Measurements from ENCODE around the gene OR4D11. TPM values are rescaled to one million over a fixed set of nuclear protein-coding genes. Genes with fewer than 3 reads are reported as not detected.

The OR4D11 gene
- total RNA-seq = not detected
- polyA plus RNA-seq = not detected

DNA sequence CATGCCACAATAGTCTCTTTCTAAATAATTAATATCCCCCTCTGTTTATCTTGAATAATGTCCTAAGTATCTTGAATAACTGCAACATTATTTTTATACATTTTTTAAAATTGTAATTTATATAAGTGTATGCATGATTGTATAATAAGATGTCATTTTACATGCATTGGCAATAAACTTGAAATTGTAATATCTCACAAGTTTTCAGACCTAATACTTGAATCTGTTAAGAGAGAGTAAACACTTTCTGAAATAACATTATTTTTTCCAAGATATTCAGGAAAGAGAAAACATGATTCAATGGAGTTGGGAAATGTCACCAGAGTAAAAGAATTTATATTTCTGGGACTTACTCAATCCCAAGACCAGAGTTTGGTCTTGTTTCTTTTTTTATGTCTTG is at the start of gene OR4D11:
Gene OR4D11 (plus strand): TSS at position 301 of the 400 bp plus-strand sequence. CDS start 0 bp downstream, at position 301.
- intact Hi-C loops (cut with micrococcal nuclease) = no loop called here
- peak within 1 kb of the TSS in 1 of 8 donors; percentile 7 for H3K4me3 Mint-ChIP-seq
- ChIA-PET CTCF (ENCODE audit: partially characterized antibody) (interaction anchor here (0.7 kb wide), 1 partner anchor 108 kb away, joined by 3 read pairs; no protein-coding TSS in a partner anchor), POLR2A (ENCODE audit: partially characterized antibody) (no interaction called here)
- H3K36me3 ChIP-seq (ENCODE audit: insufficient read depth, low read length) = no peaks in the 10 kb centered on the region
- H3K9me3 ChIP-seq (ENCODE audit: control insufficient read depth in 1 of 2, low read length in 2 of 2) = no peaks in the 10 kb centered on the region
- H3K36me3 Mint-ChIP-seq = no peaks in the 10 kb centered on the region
- no peak within 1 kb of the TSS for H3K4me3 ChIP-seq (ENCODE audit: low read length in 2 of 2)
- no peak within 1 kb of the TSS for H3K27ac Mint-ChIP-seq
- H3K4me1 ChIP-seq (ENCODE audit: insufficient read depth, low read length) = no peaks in the 10 kb centered on the region
- no peak for DNase-seq
- H3K4me1 Mint-ChIP-seq = peaks cover 0 to 2% (median 0%) of the 10 kb centered on the region in 4 donors
- peaks cover 13 to 15% of the 10 kb centered on the region in 2 donors for H3K27me3 Mint-ChIP-seq
- H3K9me3 Mint-ChIP-seq = peaks cover 0 to 2% (median 0%) of the 10 kb centered on the region in 8 donors
- H3K27me3 ChIP-seq (ENCODE audit: insufficient read depth, low read length) = no peaks in the 10 kb centered on the region
- H3K27ac ChIP-seq (ENCODE audit: low read depth, low read length) = no peak within 1 kb of the TSS

DNA sequence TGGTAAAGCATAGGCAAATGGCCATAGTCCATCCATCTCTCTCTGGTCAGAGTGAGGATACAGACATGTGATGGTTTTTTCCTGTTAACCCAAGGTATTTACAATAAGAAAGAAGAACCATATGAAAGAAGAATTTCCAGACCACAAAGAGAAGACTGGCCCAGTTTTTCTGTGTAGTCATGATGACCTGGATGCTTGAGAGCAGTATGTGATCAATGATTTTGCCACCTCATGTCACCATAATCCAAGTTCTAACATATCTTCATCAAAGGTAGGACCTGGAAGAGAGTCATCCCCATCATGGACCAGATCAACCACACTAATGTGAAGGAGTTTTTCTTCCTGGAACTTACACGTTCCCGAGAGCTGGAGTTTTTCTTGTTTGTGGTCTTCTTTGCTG is 46.7 kb upstream of the OR4D11 start, which contains the start of gene OR4D6:
Gene OR4D6 (plus strand): TSS at position 301 of the 400 bp plus-strand sequence. CDS start 0 bp downstream, at position 301.
- Mint-ChIP-seq H3K4me3 (no peak within 1 kb of the TSS), H3K4me1 (no peaks in the 10 kb centered on the region), H3K27ac (no peak within 1 kb of the TSS), H3K9me3 (peaks cover 0 to 2% (median 0%) of the 10 kb centered on the region in 8 donors), H3K27me3 (peaks cover 13 to 17% of the 10 kb centered on the region in 2 donors), H3K36me3 (no peaks in the 10 kb centered on the region)
- Histone ChIP-seq H3K9me3 (ENCODE audit: control insufficient read depth in 1 of 2, low read length in 2 of 2) (no peaks in the 10 kb centered on the region), H3K27me3 (ENCODE audit: insufficient read depth, low read length) (no peaks in the 10 kb centered on the region), H3K36me3 (ENCODE audit: insufficient read depth, low read length) (no peaks in the 10 kb centered on the region), H3K27ac (ENCODE audit: low read depth, low read length) (no peak within 1 kb of the TSS), H3K4me1 (ENCODE audit: insufficient read depth, low read length) (no peaks in the 10 kb centered on the region), H3K4me3 (ENCODE audit: low read length in 2 of 2) (no peak within 1 kb of the TSS)
- ChIA-PET CTCF (ENCODE audit: partially characterized antibody) (no interaction called here), POLR2A (ENCODE audit: partially characterized antibody) (no interaction called here)
- no peak for DNase-seq
- intact Hi-C loops (cut with micrococcal nuclease) = no loop called here

DNA sequence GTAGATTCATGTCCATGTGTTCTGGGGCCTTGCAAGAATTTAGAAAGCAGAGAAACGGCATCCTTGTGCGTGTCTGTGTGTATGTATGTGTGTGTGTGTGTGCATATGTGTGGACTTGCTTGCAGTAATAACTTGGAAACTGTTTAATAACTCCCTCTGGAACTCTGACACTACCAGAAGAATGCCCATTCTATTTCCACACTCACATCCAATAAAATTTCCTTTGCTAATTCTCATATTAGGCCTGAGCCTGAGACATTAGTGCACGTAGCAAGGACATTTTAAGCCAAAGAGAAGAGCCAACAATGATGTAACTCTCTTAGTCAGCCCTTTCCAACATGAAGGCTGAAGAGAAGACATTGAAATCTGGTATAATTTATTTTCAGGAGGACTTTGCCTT is 43.5 kb upstream of the OR4D11 start:
- Mint-ChIP-seq H3K27ac (no peak overlapping the region), H3K9me3 (peaks cover 0 to 2% (median 0%) of the 10 kb centered on the region in 8 donors), H3K4me1 (no peaks in the 10 kb centered on the region), H3K4me3 (no peak overlapping the region), H3K36me3 (no peaks in the 10 kb centered on the region), H3K27me3 (peaks cover 14 to 17% of the 10 kb centered on the region in 2 donors)
- no peaks in the 10 kb centered on the region for H3K36me3 ChIP-seq (ENCODE audit: insufficient read depth, low read length)
- H3K27me3 ChIP-seq (ENCODE audit: insufficient read depth, low read length) = no peaks in the 10 kb centered on the region
- H3K4me3 ChIP-seq (ENCODE audit: low read length in 2 of 2) = no peak overlapping the region
- no peak for DNase-seq
- ChIA-PET CTCF (ENCODE audit: partially characterized antibody) (no interaction called here), POLR2A (ENCODE audit: partially characterized antibody) (interaction anchor here (0.7 kb wide), 1 partner anchor 53 kb away, joined by 3 read pairs; no protein-coding TSS in a partner anchor)
- intact Hi-C loops (cut with micrococcal nuclease) = no loop called here
- no peaks in the 10 kb centered on the region for H3K9me3 ChIP-seq (ENCODE audit: control insufficient read depth in 1 of 2, low read length in 2 of 2)
- no peaks in the 10 kb centered on the region for H3K4me1 ChIP-seq (ENCODE audit: insufficient read depth, low read length)
- H3K27ac ChIP-seq (ENCODE audit: low read depth, low read length) = no peak overlapping the region

DNA sequence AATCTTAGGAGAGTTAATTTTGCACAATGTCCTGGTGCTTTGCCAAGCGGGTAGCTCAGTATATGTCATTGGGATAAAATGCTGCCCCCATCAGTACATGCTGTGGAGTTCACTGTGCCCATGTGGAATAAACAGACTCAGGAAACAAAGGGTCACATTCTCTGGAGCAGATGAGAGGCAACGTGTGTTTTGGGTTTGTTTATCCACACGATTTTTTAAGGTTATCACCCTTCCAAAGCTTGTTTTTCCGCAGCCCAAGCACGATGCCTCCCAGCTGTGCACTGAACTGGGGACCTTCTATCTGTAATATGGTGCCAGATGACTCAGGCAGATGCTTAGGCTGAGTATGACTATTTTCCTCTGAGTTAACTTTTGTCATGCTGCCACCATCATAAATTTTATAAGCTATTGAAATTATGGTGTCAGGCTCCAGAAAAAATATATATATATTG is 40.2 kb upstream of the OR4D11 start:
- POLR2A ChIA-PET (ENCODE audit: partially characterized antibody) = no interaction called here
- no peak overlapping the region for H3K4me3 ChIP-seq (ENCODE audit: low read length in 2 of 2)
- Mint-ChIP-seq H3K27me3 (peaks cover 6 to 20% of the 10 kb centered on the region in 2 donors), H3K4me3 (no peak overlapping the region), H3K36me3 (no peaks in the 10 kb centered on the region), H3K27ac (no peak overlapping the region), H3K4me1 (no peaks in the 10 kb centered on the region), H3K9me3 (peaks cover 0 to 2% (median 0%) of the 10 kb centered on the region in 8 donors)
- no peaks in the 10 kb centered on the region for H3K27me3 ChIP-seq (ENCODE audit: insufficient read depth, low read length)
- CTCF ChIA-PET (ENCODE audit: partially characterized antibody) = no interaction called here
- no peaks in the 10 kb centered on the region for H3K4me1 ChIP-seq (ENCODE audit: insufficient read depth, low read length)
- no peak for DNase-seq
- intact Hi-C loops (cut with micrococcal nuclease) = no loop called here
- no peaks in the 10 kb centered on the region for H3K9me3 ChIP-seq (ENCODE audit: control insufficient read depth in 1 of 2, low read length in 2 of 2)
- H3K27ac ChIP-seq (ENCODE audit: low read depth, low read length) = no peak overlapping the region
- H3K36me3 ChIP-seq (ENCODE audit: insufficient read depth, low read length) = no peaks in the 10 kb centered on the region

DNA sequence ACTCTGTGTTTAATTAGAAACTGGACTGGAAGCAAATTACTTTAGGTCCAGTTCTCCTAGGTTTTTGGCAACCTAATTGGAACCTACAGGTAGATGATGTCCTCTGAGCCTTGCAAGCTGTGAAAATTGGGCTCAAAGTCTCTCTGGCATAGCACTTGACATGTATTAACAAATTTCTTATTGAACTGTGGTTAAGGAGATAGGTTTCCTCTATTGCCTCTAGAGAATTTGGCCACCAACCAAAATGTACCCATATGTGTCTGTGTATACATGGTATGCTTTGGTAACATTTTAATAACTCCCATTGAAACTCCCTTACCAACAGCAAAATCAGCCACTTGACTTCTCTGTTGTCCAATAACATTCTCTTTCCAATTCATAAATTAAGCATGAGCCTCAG is 30.4 kb upstream of the OR4D11 start, which contains the start of gene OR4D10:
Gene OR4D10 (plus strand): TSS at position 301 of the 400 bp plus-strand sequence. CDS start 4,115 bp downstream, outside the sequence.
- no peaks in the 10 kb centered on the region for H3K4me1 ChIP-seq (ENCODE audit: insufficient read depth, low read length)
- DNase-seq = no peak
- H3K4me3 Mint-ChIP-seq = no peak within 1 kb of the TSS
- peaks cover 0 to 2% (median under 1%) of the 10 kb centered on the region in 4 donors for H3K4me1 Mint-ChIP-seq
- H3K9me3 ChIP-seq (ENCODE audit: control insufficient read depth in 1 of 2, low read length in 2 of 2) = no peaks in the 10 kb centered on the region
- H3K27me3 ChIP-seq (ENCODE audit: insufficient read depth, low read length) = no peaks in the 10 kb centered on the region
- H3K27ac Mint-ChIP-seq = no peak within 1 kb of the TSS
- ChIA-PET CTCF (ENCODE audit: partially characterized antibody) (no interaction called here), POLR2A (ENCODE audit: partially characterized antibody) (no interaction called here)
- no peak within 1 kb of the TSS for H3K4me3 ChIP-seq (ENCODE audit: low read length in 2 of 2)
- intact Hi-C loops (cut with micrococcal nuclease) = no loop called here
- H3K36me3 ChIP-seq (ENCODE audit: insufficient read depth, low read length) = no peaks in the 10 kb centered on the region
- H3K36me3 Mint-ChIP-seq = no peaks in the 10 kb centered on the region
- peaks cover 9 to 15% of the 10 kb centered on the region in 2 donors for H3K27me3 Mint-ChIP-seq
- H3K27ac ChIP-seq (ENCODE audit: low read depth, low read length) = no peak within 1 kb of the TSS
- H3K9me3 Mint-ChIP-seq = no peaks in the 10 kb centered on the region

DNA sequence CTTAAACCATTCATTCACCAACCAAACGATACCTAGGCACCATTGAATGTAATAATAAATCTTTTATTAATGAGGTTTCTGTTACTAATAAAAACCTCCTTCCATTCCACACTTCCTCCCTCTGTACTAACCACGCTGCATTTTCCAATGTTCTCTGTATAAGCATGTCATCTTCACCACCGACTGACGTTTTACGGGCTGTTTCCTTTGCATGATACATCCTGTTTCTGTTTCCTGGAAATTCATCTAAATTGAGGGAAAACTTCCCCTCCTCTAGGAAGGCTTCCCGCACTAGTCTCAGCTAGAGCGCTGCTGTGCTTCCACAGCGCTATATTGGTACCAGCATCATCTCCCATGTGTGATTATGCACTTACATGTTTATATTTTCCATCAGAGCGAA is 28.2 kb upstream of the OR4D11 start:
- peaks cover 0 to 2% (median under 1%) of the 10 kb centered on the region in 4 donors for H3K4me1 Mint-ChIP-seq
- no peaks in the 10 kb centered on the region for H3K36me3 ChIP-seq (ENCODE audit: insufficient read depth, low read length)
- H3K27me3 ChIP-seq (ENCODE audit: insufficient read depth, low read length) = no peaks in the 10 kb centered on the region
- no peak overlapping the region for H3K4me3 Mint-ChIP-seq
- ChIA-PET CTCF (ENCODE audit: partially characterized antibody) (no interaction called here), POLR2A (ENCODE audit: partially characterized antibody) (no interaction called here)
- H3K27ac ChIP-seq (ENCODE audit: low read depth, low read length) = no peak overlapping the region
- H3K36me3 Mint-ChIP-seq = no peaks in the 10 kb centered on the region
- H3K27me3 Mint-ChIP-seq = peaks cover 7 to 19% of the 10 kb centered on the region in 2 donors
- no peak for DNase-seq
- no peak overlapping the region for H3K27ac Mint-ChIP-seq
- intact Hi-C loops (cut with micrococcal nuclease) = no loop called here
- no peak overlapping the region for H3K4me3 ChIP-seq (ENCODE audit: low read length in 2 of 2)
- no peaks in the 10 kb centered on the region for H3K4me1 ChIP-seq (ENCODE audit: insufficient read depth, low read length)
- H3K9me3 Mint-ChIP-seq = no peaks in the 10 kb centered on the region
- H3K9me3 ChIP-seq (ENCODE audit: control insufficient read depth in 1 of 2, low read length in 2 of 2) = no peaks in the 10 kb centered on the region

DNA sequence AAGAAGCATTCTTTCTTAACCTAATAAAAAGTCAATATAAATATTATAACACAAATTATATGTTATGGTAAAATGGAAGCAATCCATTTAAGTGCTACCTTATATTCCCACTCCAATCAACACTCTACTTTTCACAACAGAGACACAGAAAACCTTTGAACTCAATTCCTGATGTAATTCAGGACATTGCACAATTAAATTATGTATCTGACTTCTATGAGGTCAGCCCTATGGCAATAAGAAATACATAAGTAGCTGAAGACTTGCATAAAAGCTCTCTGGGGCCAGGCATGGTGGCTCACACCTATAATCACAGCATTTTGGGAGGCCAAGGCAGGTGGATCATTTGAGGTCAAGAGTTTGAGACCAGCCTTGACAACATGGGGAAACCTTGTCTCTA is 23.5 kb upstream of the OR4D11 start:
- POLR2A ChIA-PET (ENCODE audit: partially characterized antibody) = no interaction called here
- Mint-ChIP-seq H3K27ac (no peak overlapping the region), H3K9me3 (no peaks in the 10 kb centered on the region), H3K36me3 (no peaks in the 10 kb centered on the region), H3K4me3 (no peak overlapping the region), H3K27me3 (peaks cover 6 to 17% of the 10 kb centered on the region in 2 donors), H3K4me1 (peaks cover 0 to 2% (median under 1%) of the 10 kb centered on the region in 4 donors)
- CTCF ChIA-PET (ENCODE audit: partially characterized antibody) = no interaction called here
- Histone ChIP-seq H3K36me3 (ENCODE audit: insufficient read depth, low read length) (no peaks in the 10 kb centered on the region), H3K27ac (ENCODE audit: low read depth, low read length) (no peak overlapping the region), H3K27me3 (ENCODE audit: insufficient read depth, low read length) (no peaks in the 10 kb centered on the region), H3K4me3 (ENCODE audit: low read length in 2 of 2) (no peak overlapping the region), H3K4me1 (ENCODE audit: insufficient read depth, low read length) (no peaks in the 10 kb centered on the region), H3K9me3 (ENCODE audit: control insufficient read depth in 1 of 2, low read length in 2 of 2) (no peaks in the 10 kb centered on the region)
- DNase-seq = no peak
- intact Hi-C loops (cut with micrococcal nuclease) = no loop called here
